GM19193 (cell line): ENCODE data around the gene ACAD11.

Experiments
- POLR2A ChIP-seq: IDR thresholded peaks from 4 replicates; pipeline ENCODE4 v1.6.1; 2011; ENCODE audit not compliant: insufficient read depth, insufficient read length; ENCODE audit errors: extremely low read depth

The ACAD11 gene

GRCh38 chr3:132519914-132520313 lies 139.7 kb downstream of the ACAD11 start:
- no peak for TF ChIP-seq POLR2A

GRCh38 chr3:132517311-132517710 lies 142.3 kb downstream of the ACAD11 start:
- no peak for TF ChIP-seq POLR2A

- TF ChIP-seq POLR2A, result no peak
Observed at GRCh38 chr3:132513057-132513456, 146.6 kb downstream of the ACAD11 start.

DNA sequence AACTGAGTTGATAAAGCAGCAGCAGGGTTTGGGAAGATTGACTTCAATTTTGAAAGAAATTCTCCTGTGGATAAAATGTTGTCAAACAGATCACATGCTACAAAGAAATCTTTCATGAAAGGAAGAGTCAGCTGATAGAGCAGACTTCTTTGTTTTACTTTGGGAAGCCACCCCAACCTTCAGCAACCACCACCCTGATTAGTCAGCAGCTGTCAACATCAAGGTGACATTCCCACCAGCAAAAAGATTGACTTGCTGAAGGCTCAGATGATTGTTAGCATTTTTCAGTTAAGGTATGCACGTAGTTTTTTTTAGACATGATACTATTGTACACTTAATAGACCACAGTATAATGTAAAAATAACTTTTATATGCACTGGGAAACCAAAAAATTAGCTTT lies 150.1 kb downstream of the ACAD11 start:
- no peak for TF ChIP-seq POLR2A

DNA sequence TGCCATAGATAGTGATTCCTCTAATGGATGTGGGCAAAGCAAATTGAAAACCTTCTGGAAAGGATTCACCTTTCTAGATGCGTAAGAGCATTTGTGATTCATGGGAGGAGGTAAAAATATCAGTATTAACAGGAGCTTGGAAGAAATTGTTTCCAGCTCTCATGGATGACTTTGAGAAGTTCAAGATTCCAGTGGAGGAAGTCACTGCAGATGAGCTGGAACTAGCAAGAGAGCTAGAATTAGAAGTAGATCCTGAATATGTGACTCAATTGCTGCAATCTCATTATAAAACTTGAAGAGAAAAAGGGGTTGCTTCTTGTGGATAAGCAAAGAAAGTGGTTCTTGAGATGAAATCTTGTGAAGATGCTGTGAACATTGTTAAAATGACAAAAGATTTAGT lies 150.5 kb downstream of the ACAD11 start:
- TF ChIP-seq POLR2A, result no peak
